Gastroesophageal sphincter (tissue), 3 donors: ENCODE data around the gene LNP1.

Source experiments
- EP300 ChIP-seq: sonication (generic); formaldehyde crosslinking; IDR thresholded peaks from one replicate; pipeline ENCODE4 v1.6.1; 2017; ENCODE audit warnings: antibody characterized with exemption, mild to moderate bottlenecking
- POLR2A ChIP-seq, 2 donors: fragments of 450-650 bp; IDR thresholded peaks; one replicate each; pipeline ENCODE4 v1.6.1; 2017; ENCODE audit warnings: antibody characterized with exemption in 2 of 2, mild to moderate bottlenecking in 2 of 2, moderate library complexity in 1 of 2
- POLR2AphosphoS5 ChIP-seq: sonication (generic); formaldehyde crosslinking; IDR thresholded peaks from one replicate; pipeline ENCODE4 v1.6.1; 2017; ENCODE audit warnings: antibody characterized with exemption
- TF ChIP-seq, protein P1 (sequence below), 4 experiments: fragments of 200-600 bp in 2 of 4; fragments of 450-650 bp in 2 of 4; sonication (generic) in 1 of 4; IDR thresholded peaks; one replicate each; pipeline ENCODE4 v1.5.1; 2017 to 2019; ENCODE audit warnings: antibody characterized with exemption in 4 of 4, mild to moderate bottlenecking in 2 of 4, moderate library complexity in 2 of 4

GRCh38 chr3:100419406-100419805 is 18.1 kb downstream of the LNP1 start:
- TF ChIP-seq, protein P1, sequence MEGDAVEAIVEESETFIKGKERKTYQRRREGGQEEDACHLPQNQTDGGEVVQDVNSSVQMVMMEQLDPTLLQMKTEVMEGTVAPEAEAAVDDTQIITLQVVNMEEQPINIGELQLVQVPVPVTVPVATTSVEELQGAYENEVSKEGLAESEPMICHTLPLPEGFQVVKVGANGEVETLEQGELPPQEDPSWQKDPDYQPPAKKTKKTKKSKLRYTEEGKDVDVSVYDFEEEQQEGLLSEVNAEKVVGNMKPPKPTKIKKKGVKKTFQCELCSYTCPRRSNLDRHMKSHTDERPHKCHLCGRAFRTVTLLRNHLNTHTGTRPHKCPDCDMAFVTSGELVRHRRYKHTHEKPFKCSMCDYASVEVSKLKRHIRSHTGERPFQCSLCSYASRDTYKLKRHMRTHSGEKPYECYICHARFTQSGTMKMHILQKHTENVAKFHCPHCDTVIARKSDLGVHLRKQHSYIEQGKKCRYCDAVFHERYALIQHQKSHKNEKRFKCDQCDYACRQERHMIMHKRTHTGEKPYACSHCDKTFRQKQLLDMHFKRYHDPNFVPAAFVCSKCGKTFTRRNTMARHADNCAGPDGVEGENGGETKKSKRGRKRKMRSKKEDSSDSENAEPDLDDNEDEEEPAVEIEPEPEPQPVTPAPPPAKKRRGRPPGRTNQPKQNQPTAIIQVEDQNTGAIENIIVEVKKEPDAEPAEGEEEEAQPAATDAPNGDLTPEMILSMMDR (IDR thresholded peaks at IDR 0.05) = no peak
- no peak for TF ChIP-seq POLR2A (IDR thresholded peaks at IDR 0.05)
- no peak for TF ChIP-seq POLR2AphosphoS5
- TF ChIP-seq EP300 = no peak
